ENCODE results near the gene INPP4A.
A peak's percentile ranks its signal among the peaks of the same experiment; 100 is the strongest.

Gene INPP4A

GRCh38 chr2:98484121-98484557, 39.5 kb downstream of the INPP4A start:
- H3K4me1 ChIP-seq (ENCODE audit: control insufficient read depth, insufficient read depth, low read length, poor library complexity, severe bottlenecking): peaks cover 92% of the 10 kb centered on the region
- H3K4me3 ChIP-seq (ENCODE audit: insufficient read depth, low read depth, low read length, poor library complexity, severe bottlenecking): no peak overlapping the region
- H3K27me3 ChIP-seq (replicated peaks; ENCODE audit: control insufficient read depth, insufficient read depth, low read length, poor library complexity, severe bottlenecking): no peaks in the 10 kb centered on the region
- peak overlapping the region; percentile 47 for H3K27ac ChIP-seq (ENCODE audit: insufficient read depth, low read length, poor library complexity, severe bottlenecking)
- no peaks in the 10 kb centered on the region for H3K9me3 ChIP-seq (ENCODE audit: control insufficient read depth, low read length)
- H3K36me3 ChIP-seq (ENCODE audit: control insufficient read depth, insufficient read depth, low read length): no peaks in the 10 kb centered on the region
- no peak for DNase-seq

GRCh38 chr2:98484652-98485452, 40.2 kb downstream of the INPP4A start:
- no peak overlapping the region for H3K27ac ChIP-seq (ENCODE audit: insufficient read depth, low read length, poor library complexity, severe bottlenecking)
- H3K27me3 ChIP-seq (replicated peaks; ENCODE audit: control insufficient read depth, insufficient read depth, low read length, poor library complexity, severe bottlenecking): no peaks in the 10 kb centered on the region
- no peaks in the 10 kb centered on the region for H3K36me3 ChIP-seq (ENCODE audit: control insufficient read depth, insufficient read depth, low read length)
- no peaks in the 10 kb centered on the region for H3K9me3 ChIP-seq (ENCODE audit: control insufficient read depth, low read length)
- no peak for DNase-seq
- peaks cover 85% of the 10 kb centered on the region for H3K4me1 ChIP-seq (ENCODE audit: control insufficient read depth, insufficient read depth, low read length, poor library complexity, severe bottlenecking)
- no peak overlapping the region for H3K4me3 ChIP-seq (ENCODE audit: insufficient read depth, low read depth, low read length, poor library complexity, severe bottlenecking)

- no peaks in the 10 kb centered on the region for H3K27me3 ChIP-seq (replicated peaks; ENCODE audit: control insufficient read depth, insufficient read depth, low read length, poor library complexity, severe bottlenecking)
- H3K4me1 ChIP-seq (ENCODE audit: control insufficient read depth, insufficient read depth, low read length, poor library complexity, severe bottlenecking): peaks cover 79% of the 10 kb centered on the region
- H3K36me3 ChIP-seq (ENCODE audit: control insufficient read depth, insufficient read depth, low read length): peaks cover 2% of the 10 kb centered on the region
- H3K9me3 ChIP-seq (ENCODE audit: control insufficient read depth, low read length): no peaks in the 10 kb centered on the region
- no peak overlapping the region for H3K4me3 ChIP-seq (ENCODE audit: insufficient read depth, low read depth, low read length, poor library complexity, severe bottlenecking)
- no peak overlapping the region for H3K27ac ChIP-seq (ENCODE audit: insufficient read depth, low read length, poor library complexity, severe bottlenecking)
- DNase-seq: no peak
These were observed 40.7 kb downstream of the INPP4A start for GRCh38 chr2:98485453-98485755.

GRCh38 chr2:98486374-98486981, 41.8 kb downstream of the INPP4A start:
- DNase-seq: no peak
- H3K27me3 ChIP-seq (replicated peaks; ENCODE audit: control insufficient read depth, insufficient read depth, low read length, poor library complexity, severe bottlenecking): no peaks in the 10 kb centered on the region
- no peak overlapping the region for H3K4me3 ChIP-seq (ENCODE audit: insufficient read depth, low read depth, low read length, poor library complexity, severe bottlenecking)
- peaks cover 4% of the 10 kb centered on the region for H3K36me3 ChIP-seq (ENCODE audit: control insufficient read depth, insufficient read depth, low read length)
- no peaks in the 10 kb centered on the region for H3K9me3 ChIP-seq (ENCODE audit: control insufficient read depth, low read length)
- no peak overlapping the region for H3K27ac ChIP-seq (ENCODE audit: insufficient read depth, low read length, poor library complexity, severe bottlenecking)
- H3K4me1 ChIP-seq (ENCODE audit: control insufficient read depth, insufficient read depth, low read length, poor library complexity, severe bottlenecking): peaks cover 68% of the 10 kb centered on the region

- peaks cover 4% of the 10 kb centered on the region for H3K36me3 ChIP-seq (ENCODE audit: control insufficient read depth, insufficient read depth, low read length)
- H3K9me3 ChIP-seq (ENCODE audit: control insufficient read depth, low read length): no peaks in the 10 kb centered on the region
- peaks cover 61% of the 10 kb centered on the region for H3K4me1 ChIP-seq (ENCODE audit: control insufficient read depth, insufficient read depth, low read length, poor library complexity, severe bottlenecking)
- H3K27ac ChIP-seq (ENCODE audit: insufficient read depth, low read length, poor library complexity, severe bottlenecking): no peak overlapping the region
- no peak for DNase-seq
- H3K4me3 ChIP-seq (ENCODE audit: insufficient read depth, low read depth, low read length, poor library complexity, severe bottlenecking): no peak overlapping the region
- H3K27me3 ChIP-seq (replicated peaks; ENCODE audit: control insufficient read depth, insufficient read depth, low read length, poor library complexity, severe bottlenecking): no peaks in the 10 kb centered on the region
These were observed 42.6 kb downstream of the INPP4A start for GRCh38 chr2:98487101-98487805.

GRCh38 chr2:98487806-98488189, 43.1 kb downstream of the INPP4A start:
- peaks cover 4% of the 10 kb centered on the region for H3K36me3 ChIP-seq (ENCODE audit: control insufficient read depth, insufficient read depth, low read length)
- peaks cover 56% of the 10 kb centered on the region for H3K4me1 ChIP-seq (ENCODE audit: control insufficient read depth, insufficient read depth, low read length, poor library complexity, severe bottlenecking)
- H3K27ac ChIP-seq (ENCODE audit: insufficient read depth, low read length, poor library complexity, severe bottlenecking): no peak overlapping the region
- no peak overlapping the region for H3K4me3 ChIP-seq (ENCODE audit: insufficient read depth, low read depth, low read length, poor library complexity, severe bottlenecking)
- peak in 1 of 3 donors; percentile 31 for DNase-seq
- H3K9me3 ChIP-seq (ENCODE audit: control insufficient read depth, low read length): no peaks in the 10 kb centered on the region
- H3K27me3 ChIP-seq (replicated peaks; ENCODE audit: control insufficient read depth, insufficient read depth, low read length, poor library complexity, severe bottlenecking): no peaks in the 10 kb centered on the region

- H3K27ac ChIP-seq (ENCODE audit: insufficient read depth, low read length, poor library complexity, severe bottlenecking): no peak overlapping the region
- no peaks in the 10 kb centered on the region for H3K27me3 ChIP-seq (replicated peaks; ENCODE audit: control insufficient read depth, insufficient read depth, low read length, poor library complexity, severe bottlenecking)
- H3K4me1 ChIP-seq (ENCODE audit: control insufficient read depth, insufficient read depth, low read length, poor library complexity, severe bottlenecking): peaks cover 52% of the 10 kb centered on the region
- H3K9me3 ChIP-seq (ENCODE audit: control insufficient read depth, low read length): no peaks in the 10 kb centered on the region
- peaks cover 4% of the 10 kb centered on the region for H3K36me3 ChIP-seq (ENCODE audit: control insufficient read depth, insufficient read depth, low read length)
- H3K4me3 ChIP-seq (ENCODE audit: insufficient read depth, low read depth, low read length, poor library complexity, severe bottlenecking): no peak overlapping the region
- DNase-seq: no peak
These were observed 43.6 kb downstream of the INPP4A start for GRCh38 chr2:98488252-98488651.

- Histone ChIP-seq H3K9me3 (ENCODE audit: control insufficient read depth, low read length) (no peaks in the 10 kb centered on the region), H3K27ac (ENCODE audit: insufficient read depth, low read length, poor library complexity, severe bottlenecking) (no peak overlapping the region), H3K27me3 (replicated peaks; ENCODE audit: control insufficient read depth, insufficient read depth, low read length, poor library complexity, severe bottlenecking) (no peaks in the 10 kb centered on the region), H3K4me1 (ENCODE audit: control insufficient read depth, insufficient read depth, low read length, poor library complexity, severe bottlenecking) (peaks cover 40% of the 10 kb centered on the region), H3K36me3 (ENCODE audit: control insufficient read depth, insufficient read depth, low read length) (peaks cover 4% of the 10 kb centered on the region), H3K4me3 (ENCODE audit: insufficient read depth, low read depth, low read length, poor library complexity, severe bottlenecking) (no peak overlapping the region)
- no peak for DNase-seq
These were observed 44.8 kb downstream of the INPP4A start for GRCh38 chr2:98489486-98489885.

- Histone ChIP-seq H3K4me1 (ENCODE audit: control insufficient read depth, insufficient read depth, low read length, poor library complexity, severe bottlenecking) (peaks cover 32% of the 10 kb centered on the region), H3K4me3 (ENCODE audit: insufficient read depth, low read depth, low read length, poor library complexity, severe bottlenecking) (no peak overlapping the region), H3K27ac (ENCODE audit: insufficient read depth, low read length, poor library complexity, severe bottlenecking) (no peak overlapping the region), H3K9me3 (ENCODE audit: control insufficient read depth, low read length) (no peaks in the 10 kb centered on the region), H3K27me3 (replicated peaks; ENCODE audit: control insufficient read depth, insufficient read depth, low read length, poor library complexity, severe bottlenecking) (no peaks in the 10 kb centered on the region), H3K36me3 (ENCODE audit: control insufficient read depth, insufficient read depth, low read length) (peaks cover 4% of the 10 kb centered on the region)
- no peak for DNase-seq
These were observed 45.6 kb downstream of the INPP4A start for GRCh38 chr2:98489971-98490962.

All from effector memory CD4-positive, alpha-beta T cell (primary cell).